IPS DF 4.7 (cell line): ENCODE data around the gene RDH5.
"Not testable (repeated sequence)": the region's sequence is repeated elsewhere in the genome, so short reads cannot be mapped to it uniquely, and the experiment has no call there.

Source experiments
- DNase-seq: peaks from one replicate; pipeline ENCODE4 v3.0.0-alpha.2; 2013; ENCODE audit warnings: low spot score; ENCODE audit errors: extremely low read depth

Gene RDH5

GRCh38 chr12:55744340-55745030 is 24.3 kb downstream of the RDH5 start:
- no peak for DNase-seq

- no peak for DNase-seq
Measured at GRCh38 chr12:55745361-55746173, 25.4 kb downstream of the RDH5 start.

- no peak for DNase-seq
Measured at GRCh38 chr12:55746174-55746912, 26.1 kb downstream of the RDH5 start.

GRCh38 chr12:55746913-55747231 is 26.7 kb downstream of the RDH5 start:
- no peak for DNase-seq

- no peak for DNase-seq
Measured at GRCh38 chr12:55748230-55748993, 28.2 kb downstream of the RDH5 start.

- no peak for DNase-seq
Measured at GRCh38 chr12:55755246-55755645, 35.1 kb downstream of the RDH5 start.

GRCh38 chr12:55757701-55758100 is 37.5 kb downstream of the RDH5 start:
- no peak for DNase-seq

- not testable (repeated sequence) for DNase-seq
Measured at GRCh38 chr12:55758575-55758974, 38.4 kb downstream of the RDH5 start.

GRCh38 chr12:55760663-55761062 is 40.5 kb downstream of the RDH5 start:
- no peak for DNase-seq

GRCh38 chr12:55762646-55763045 is 42.5 kb downstream of the RDH5 start:
- DNase-seq = no peak

- no peak for DNase-seq
Measured at GRCh38 chr12:55765736-55766290, 45.6 kb downstream of the RDH5 start.

- DNase-seq = no peak
Measured at GRCh38 chr12:55767156-55767555, 47.0 kb downstream of the RDH5 start.

- no peak for DNase-seq
Measured at GRCh38 chr12:55771736-55772135, 51.5 kb downstream of the RDH5 start.
